GM21786 (cell line): ENCODE data around the gene IFT122.

ENCODE experiments used
- ATAC-seq: cut with Tn5 transposase; IDR thresholded peaks from one replicate; pipeline ENCODE4 v1.9.1; 2021; ENCODE audit not compliant: unreplicated experiment

The IFT122 gene

GRCh38 chr3:129567939-129568338 is 127.9 kb downstream of the IFT122 start:
- no peak for ATAC-seq

GRCh38 chr3:129569856-129570255 is 129.8 kb downstream of the IFT122 start:
- no peak for ATAC-seq
